K562 (cell line): ENCODE results near the gene PDLIM5. TPM values are rescaled to one million over a fixed set of nuclear protein-coding genes. Genes with fewer than 3 reads are reported as not detected.
A peak's percentile ranks its signal among the peaks of the same experiment; 100 is the strongest.

Experiments
- BRCA1 ChIP-seq, 2 experiments: fragments of 450-650 bp in 1 of 2; sonication (generic) in 1 of 2; formaldehyde crosslinking in 1 of 2; IDR thresholded peaks; 2 replicates each; pipeline versions ENCODE4 v1.5.0 to v1.6.1; 2017 to 2020; ENCODE audit warnings: mild to moderate bottlenecking in 1 of 2, missing genetic modification reagents in 1 of 2
- CBX5 ChIP-seq: IDR thresholded peaks from 2 replicates; pipeline ENCODE4 v1.6.1; 2014; ENCODE audit warnings: low read depth, borderline replicate concordance
- CCNT2 ChIP-seq: IDR thresholded peaks from 2 replicates; pipeline ENCODE4 v1.6.1; 2011; ENCODE audit warnings: borderline replicate concordance, low read depth, mild to moderate bottlenecking, moderate library complexity, mixed read lengths, low read length; ENCODE audit not compliant: insufficient read length; ENCODE audit errors: extremely low read depth
- CHD4 ChIP-seq: fragments of 200-600 bp; sonication (generic); IDR thresholded peaks from 3 replicates; pipeline ENCODE4 v1.6.1; 2012; ENCODE audit warnings: low read depth, mild to moderate bottlenecking, mixed read lengths, low read length, inconsistent platforms; ENCODE audit not compliant: insufficient read depth, insufficient replicate concordance, poor library complexity, severe bottlenecking
- ELF1 ChIP-seq: fragments of 200-800 bp; sonication (Bioruptor generic); IDR thresholded peaks from 2 replicates; pipeline ENCODE4 v1.6.1; 2016; ENCODE audit warnings: missing genetic modification characterization, missing compliant biosample characterization
- EZH2 ChIP-seq: IDR thresholded peaks from 2 replicates; pipeline ENCODE4 v1.6.1; 2012; ENCODE audit warnings: low read depth, mild to moderate bottlenecking, inconsistent platforms, low read length, borderline replicate concordance
- JUND ChIP-seq, 2 experiments: IDR thresholded peaks; 2 replicates in 1 of 2; 3 replicates in 1 of 2; pipeline ENCODE4 v1.6.1; 2011; ENCODE audit warnings: borderline replicate concordance in 2 of 2, low read depth in 2 of 2, low read length in 2 of 2, improper control_type of control experiment in 1 of 2, missing biosample characterization in 1 of 2, missing genetic modification characterization in 1 of 2, missing genetic modification reagents in 1 of 2
- KAT7 ChIP-seq: sonication (generic); formaldehyde crosslinking; IDR thresholded peaks from 2 replicates; pipeline ENCODE4 v1.8.0; 2022; ENCODE audit warnings: missing genetic modification reagents, mild to moderate bottlenecking, borderline replicate concordance
- KDM4B ChIP-seq, 2 experiments: fragments of 450-650 bp in 1 of 2; sonication (generic) in 1 of 2; IDR thresholded peaks; 2 replicates each; pipeline ENCODE4 v1.6.1; 2016 to 2017; ENCODE audit warnings: borderline replicate concordance in 2 of 2, antibody characterized with exemption in 1 of 2, low read depth in 1 of 2, mild to moderate bottlenecking in 1 of 2
- LARP7 ChIP-seq: fragments of 450-650 bp; IDR thresholded peaks from 2 replicates; pipeline ENCODE4 v1.6.1; 2016
- MYC ChIP-seq, 2 experiments: fragments of 250-450 bp in 1 of 2; sonication (Bioruptor Pico) in 1 of 2; IDR thresholded peaks; 2 replicates each; pipeline versions ENCODE4 v1.5.1 to v1.6.1; 2012 to 2021; ENCODE audit warnings: low read depth in 2 of 2, borderline replicate concordance in 1 of 2, improper control_type of control experiment in 1 of 2, low read length in 1 of 2, mild to moderate bottlenecking in 1 of 2, moderate library complexity in 1 of 2
- NFYB ChIP-seq: IDR thresholded peaks from 2 replicates; pipeline ENCODE4 v1.6.1; 2011; ENCODE audit warnings: mild to moderate bottlenecking, moderate library complexity; ENCODE audit not compliant: insufficient read length; ENCODE audit errors: extremely low read depth
- NONO ChIP-seq, 2 experiments: fragments of 200-400 bp in 1 of 2; fragments of 450-650 bp in 1 of 2; formaldehyde crosslinking in 1 of 2; IDR thresholded peaks; 2 replicates each; pipeline ENCODE4 v1.6.1; 2017; ENCODE audit warnings: low read depth in 2 of 2, mild to moderate bottlenecking in 2 of 2, moderate library complexity in 2 of 2, low read length in 1 of 2
- NR0B1 ChIP-seq: fragments of 450-650 bp; IDR thresholded peaks from one replicate; pipeline ENCODE4 v1.6.1; 2018; ENCODE audit warnings: mild to moderate bottlenecking, moderate library complexity; ENCODE audit not compliant: partially characterized antibody
- PHB2 ChIP-seq: fragments of 450-650 bp; IDR thresholded peaks from 2 replicates; pipeline ENCODE4 v1.6.1; 2017; ENCODE audit warnings: low read depth
- PYGO2 ChIP-seq: fragments of 450-650 bp; IDR thresholded peaks from 2 replicates; pipeline ENCODE4 v1.6.1; 2016; ENCODE audit warnings: mild to moderate bottlenecking, missing genetic modification characterization, moderate library complexity, missing compliant biosample characterization
- SIN3A ChIP-seq, 2 experiments: fragments of 150-350 bp in 1 of 2; IDR thresholded peaks; 2 replicates each; pipeline ENCODE4 v1.6.1; 2011 to 2016; ENCODE audit warnings: borderline replicate concordance in 2 of 2, low read depth in 2 of 2, low read length in 2 of 2, mild to moderate bottlenecking in 2 of 2, moderate library complexity in 2 of 2; ENCODE audit not compliant: control insufficient read depth in 1 of 2
- STAT5B ChIP-seq: fragments of 250-450 bp; sonication (Bioruptor Pico); IDR thresholded peaks from 2 replicates; pipeline ENCODE4 v1.8.0; 2021; ENCODE audit warnings: mild to moderate bottlenecking, inconsistent platforms
- TAF1 ChIP-seq: IDR thresholded peaks from 2 replicates; pipeline ENCODE4 v1.6.1; 2011; ENCODE audit warnings: mild to moderate bottlenecking, low read length, moderate library complexity; ENCODE audit not compliant: insufficient read depth, control insufficient read depth, severe bottlenecking; ENCODE audit errors: extremely low read depth
- TEAD4 ChIP-seq, 2 experiments: sonication (generic) in 1 of 2; formaldehyde crosslinking in 1 of 2; IDR thresholded peaks; 2 replicates each; pipeline versions ENCODE4 v1.6.1 to v1.8.0; 2012 to 2022; ENCODE audit warnings: borderline replicate concordance in 1 of 2, inconsistent platforms in 1 of 2, low read length in 1 of 2, mild to moderate bottlenecking in 1 of 2, missing genetic modification reagents in 1 of 2
- U2AF1 ChIP-seq: fragments of 200-400 bp; formaldehyde crosslinking; optimal IDR thresholded peaks from 2 replicates; pipeline ENCODE3; 2017; ENCODE audit warnings: mild to moderate bottlenecking, low read depth, low read length, moderate library complexity
- XRCC4 ChIP-seq: IDR thresholded peaks from one replicate; pipeline ENCODE4 v1.6.1; 2011; ENCODE audit not compliant: insufficient read depth, insufficient read length; ENCODE audit errors: extremely low read depth
- ZKSCAN3 ChIP-seq: fragments of 250-450 bp; sonication (Bioruptor Pico); IDR thresholded peaks from 2 replicates; pipeline ENCODE4 v1.4.0; 2020
- ZNF133 ChIP-seq: fragments of 250-450 bp; sonication (Bioruptor Pico); IDR thresholded peaks from 2 replicates; pipeline ENCODE4 v1.4.0; 2020; ENCODE audit warnings: mild to moderate bottlenecking
- ZNF354B ChIP-seq: fragments of 250-450 bp; sonication (Bioruptor Pico); IDR thresholded peaks from 2 replicates; pipeline ENCODE4 v1.4.0; 2020
- ZNF408 ChIP-seq: fragments of 250-450 bp; sonication (Bioruptor Pico); IDR thresholded peaks from 2 replicates; pipeline ENCODE4 v1.4.0; 2020; ENCODE audit warnings: low read depth, mild to moderate bottlenecking, moderate library complexity
- ZNF707 ChIP-seq: fragments of 250-450 bp; sonication (Bioruptor Pico); conservative IDR thresholded peaks from 2 replicates; pipeline ENCODE4 v1.8.0; 2022; ENCODE audit warnings: inconsistent platforms, mild to moderate bottlenecking, moderate library complexity
- ZNF75A ChIP-seq: fragments of 450-650 bp; formaldehyde crosslinking; IDR thresholded peaks from 2 replicates; pipeline ENCODE4 v1.4.0; 2020; ENCODE audit warnings: mild to moderate bottlenecking
- polyA plus RNA-seq, 8 experiments: library from polyadenylated mRNA; depleted of rRNA in 4 of 8; stranded (reverse) in 5 of 8; unstranded in 3 of 8; fragments of >200 nt; fragmentation: Nextera tagmentation in 2 of 8; fragmentation: Illumina TruSeq in 1 of 8; extraction: Ambion mirVana in 2 of 8; extraction: Trizol in 1 of 8; gene quantifications; 2 replicates each; pipeline versions ENCODE4 v1.2.1 to v1.2.3, GENCODE V29; 2011 to 2014; ENCODE audit warnings: inconsistent platforms in 1 of 8, missing spikeins in 1 of 8
- total RNA-seq, 7 experiments: library from RNA; depleted of rRNA in 6 of 7; stranded (reverse); fragments of >200 nt in 6 of 7; fragmentation: Illumina TruSeq in 2 of 7; extraction: Trizol in 2 of 7; gene quantifications; 2 replicates each; pipeline versions ENCODE4 v1.2.1 to v1.2.3, GENCODE V29; 2011 to 2021; ENCODE audit warnings: low replicate concordance in 1 of 7

Gene PDLIM5
- total and polyA plus RNA-seq, 9 of the 15 experiments (the other 6 are each of a cell fraction or from before 2014, with no cell fraction given) = 36.9 to 127 (median 62.5) TPM

DNA sequence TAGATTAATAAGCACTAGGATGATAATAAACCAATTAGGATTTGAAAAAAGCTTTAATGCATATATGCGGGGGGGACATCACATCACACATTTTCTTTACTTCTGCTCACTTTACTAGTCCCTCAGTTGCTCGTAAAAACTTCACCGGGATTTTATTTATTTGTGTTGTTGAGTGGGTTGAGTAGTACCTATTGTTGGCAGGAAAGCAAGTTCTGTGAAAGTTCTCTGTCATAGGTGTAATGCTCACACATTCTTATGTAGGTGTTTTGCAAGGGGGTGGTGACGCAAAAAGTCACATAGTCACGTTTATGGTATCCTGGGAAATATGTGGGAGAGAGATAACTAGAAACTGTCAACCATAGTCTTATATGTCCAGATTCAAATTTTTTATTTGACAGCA is 65.3 kb downstream of the PDLIM5 start (continued):
- TF ChIP-seq U2AF1 (no peak), MYC (IDR thresholded peaks at IDR 0.05; ENCODE audit: low read depth, low read length) (no peak), MYC (CRISPR knock-in tag; IDR thresholded peaks at IDR 0.05; ENCODE audit: borderline replicate concordance, low read depth) (no peak), TEAD4 (IDR thresholded peaks at IDR 0.05; ENCODE audit: low read length) (peak; percentile 67), TEAD4 (CRISPR knock-in tag; IDR thresholded peaks at IDR 0.05; ENCODE audit: borderline replicate concordance) (no peak), KAT7 (CRISPR knock-in tag) (no peak), EZH2 (no peak), JUND (IDR thresholded peaks at IDR 0.05; ENCODE audit: borderline replicate concordance, low read depth, low read length) (peak; percentile 11; the same call in 1 of the 2 replicates), JUND (tag; IDR thresholded peaks at IDR 0.05; ENCODE audit: borderline replicate concordance, low read depth, low read length) (no peak), NONO (IDR thresholded peaks at IDR 0.05; ENCODE audit: low read depth in 2 of 2, low read length in 1 of 2) (no peak), ZNF707 (CRISPR knock-in tag) (no peak), ZNF75A (CRISPR knock-in tag) (no peak), CBX5 (no peak), CHD4 (no peak), PHB2 (no peak), CCNT2 (no peak), ELF1 (tag) (no peak), XRCC4 (no peak), STAT5B (CRISPR knock-in tag) (no peak), ZNF408 (CRISPR knock-in tag) (no peak), PYGO2 (tag) (no peak), ZNF354B (CRISPR knock-in tag) (no peak), BRCA1 (IDR thresholded peaks at IDR 0.05) (no peak), BRCA1 (CRISPR knock-in tag; IDR thresholded peaks at IDR 0.05) (no peak), ZKSCAN3 (CRISPR knock-in tag) (no peak), NR0B1 (no peak), ZNF133 (no peak), SIN3A (IDR thresholded peaks at IDR 0.05; ENCODE audit: borderline replicate concordance in 2 of 2, control insufficient read depth in 1 of 2, low read depth in 2 of 2, low read length in 2 of 2) (no peak), TAF1 (no peak), KDM4B (IDR thresholded peaks at IDR 0.05; ENCODE audit: borderline replicate concordance in 2 of 2, low read depth in 1 of 2) (no peak), LARP7 (no peak), NFYB (no peak)
